ENCODE data around the gene CYS1.
"Not testable (repeated sequence)": the region's sequence is repeated elsewhere in the genome, so short reads cannot be mapped to it uniquely, and the experiment has no call there.

Gene CYS1

DNA sequence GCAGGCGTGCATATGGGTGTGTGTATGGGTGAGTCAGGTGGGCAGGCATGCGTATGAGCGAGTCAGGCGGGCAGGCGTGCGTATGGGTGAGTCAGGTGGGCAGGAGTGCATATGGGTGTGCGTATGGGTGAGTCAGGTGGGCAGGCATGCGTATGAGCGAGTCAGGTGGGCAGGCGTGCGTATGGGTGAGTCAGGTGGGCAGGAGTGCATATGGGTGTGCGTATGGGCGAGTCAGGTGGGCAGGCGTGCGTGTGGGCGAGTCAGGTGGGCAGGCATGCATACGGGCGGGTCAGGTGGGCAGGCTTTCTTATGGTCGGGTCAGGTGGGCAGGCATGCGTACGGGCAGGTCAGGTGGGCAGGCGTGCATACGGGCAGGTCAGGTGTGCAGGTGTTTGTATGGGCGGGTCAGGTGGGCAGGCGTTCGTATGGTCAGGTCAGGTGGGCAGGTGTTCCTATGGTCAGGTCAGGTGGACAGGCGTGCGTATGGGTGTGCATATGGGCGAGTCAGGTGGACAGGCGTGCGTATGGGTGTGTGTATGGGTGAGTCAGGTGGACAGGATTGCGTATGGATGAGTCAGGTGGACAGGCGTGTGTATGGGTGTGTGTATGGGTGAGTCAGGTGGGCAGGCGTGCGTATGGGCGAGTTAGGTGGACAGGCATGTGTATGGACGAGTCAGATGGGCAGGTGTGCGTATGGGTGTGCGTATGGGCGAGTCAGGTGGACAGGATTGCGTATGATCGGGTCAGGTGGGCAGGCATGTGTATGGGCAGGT, 65.6 kb downstream of the CYS1 start:
- no peak for DNase-seq (ENCODE audit: low spot score)

GRCh38 chr2:10013651-10014417, 66.4 kb downstream of the CYS1 start:
- DNase-seq (ENCODE audit: low spot score): not testable (repeated sequence)

GRCh38 chr2:10012963-10013461, 67.2 kb downstream of the CYS1 start:
- DNase-seq (ENCODE audit: low spot score): no peak

DNA sequence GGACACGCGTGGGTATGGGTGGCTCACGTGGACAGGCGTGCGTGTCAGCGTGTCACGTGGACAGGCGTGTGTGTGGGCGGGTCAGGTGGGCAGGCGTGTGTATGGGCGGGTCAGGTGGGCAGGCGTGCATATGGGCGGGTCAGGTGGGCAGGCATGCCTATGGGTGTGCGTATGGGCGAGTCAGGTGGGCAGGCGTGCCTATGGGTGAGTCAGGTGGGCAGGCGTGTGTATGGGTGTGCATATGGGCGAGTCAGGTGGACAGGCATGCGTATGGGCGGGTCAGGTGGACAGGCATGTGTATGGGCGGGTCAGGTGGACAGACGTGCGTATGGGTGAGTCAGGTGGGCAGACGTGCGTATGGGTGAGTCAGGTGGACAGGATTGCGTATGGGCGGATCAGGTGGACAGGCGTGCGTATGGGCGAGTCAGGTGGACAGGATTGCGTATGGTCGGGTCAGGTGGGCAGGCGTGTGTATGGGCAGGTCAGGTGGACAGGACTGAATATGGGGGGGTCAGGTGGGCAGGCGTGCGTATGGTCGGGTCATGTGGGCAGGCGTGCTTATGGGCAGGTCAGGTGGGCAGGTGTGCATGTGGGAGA, 67.7 kb downstream of the CYS1 start:
- not testable (repeated sequence) for DNase-seq (ENCODE audit: low spot score)

DNA sequence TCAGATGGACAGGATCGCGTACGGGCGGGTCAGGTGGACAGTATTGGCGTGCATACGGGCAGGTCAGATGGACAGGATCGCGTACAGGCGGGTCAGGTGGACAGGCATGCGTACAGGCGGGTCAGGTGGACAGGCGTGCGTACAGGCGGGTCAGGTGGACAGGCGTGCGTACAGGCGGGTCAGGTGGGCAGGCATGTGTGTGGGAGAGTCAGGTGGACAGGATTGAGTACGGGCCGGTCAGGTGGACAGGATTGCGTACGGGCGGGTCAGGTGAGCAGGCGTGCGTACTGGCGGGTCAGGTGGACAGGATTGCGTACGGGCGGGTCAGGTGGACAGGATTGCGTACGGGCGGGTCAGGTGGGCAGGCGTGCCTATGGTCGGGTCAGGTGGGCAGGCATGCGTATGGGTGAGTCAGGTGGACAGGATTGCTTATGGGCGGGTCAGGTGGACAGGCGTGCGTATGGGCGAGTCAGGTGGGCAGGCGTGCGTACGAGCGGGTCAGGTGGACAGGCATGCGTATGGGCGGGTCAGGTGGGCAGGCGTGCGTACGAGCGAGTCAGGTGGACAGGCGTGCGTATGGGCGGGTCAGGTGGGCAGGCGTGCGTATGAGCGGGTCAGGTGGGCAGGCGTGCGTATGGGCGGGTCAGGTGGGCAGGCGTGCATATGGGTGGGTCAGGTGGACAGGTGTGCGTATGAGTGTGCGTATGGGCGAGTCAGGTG, 68.4 kb downstream of the CYS1 start:
- not testable (repeated sequence) for DNase-seq (ENCODE audit: low spot score)

- DNase-seq (ENCODE audit: low spot score): not testable (repeated sequence)
Observed at GRCh38 chr2:10010861-10011605, 69.2 kb downstream of the CYS1 start.

- DNase-seq (ENCODE audit: low spot score): peak; percentile 44
Observed at GRCh38 chr2:10009811-10010781, 70.1 kb downstream of the CYS1 start.

DNA sequence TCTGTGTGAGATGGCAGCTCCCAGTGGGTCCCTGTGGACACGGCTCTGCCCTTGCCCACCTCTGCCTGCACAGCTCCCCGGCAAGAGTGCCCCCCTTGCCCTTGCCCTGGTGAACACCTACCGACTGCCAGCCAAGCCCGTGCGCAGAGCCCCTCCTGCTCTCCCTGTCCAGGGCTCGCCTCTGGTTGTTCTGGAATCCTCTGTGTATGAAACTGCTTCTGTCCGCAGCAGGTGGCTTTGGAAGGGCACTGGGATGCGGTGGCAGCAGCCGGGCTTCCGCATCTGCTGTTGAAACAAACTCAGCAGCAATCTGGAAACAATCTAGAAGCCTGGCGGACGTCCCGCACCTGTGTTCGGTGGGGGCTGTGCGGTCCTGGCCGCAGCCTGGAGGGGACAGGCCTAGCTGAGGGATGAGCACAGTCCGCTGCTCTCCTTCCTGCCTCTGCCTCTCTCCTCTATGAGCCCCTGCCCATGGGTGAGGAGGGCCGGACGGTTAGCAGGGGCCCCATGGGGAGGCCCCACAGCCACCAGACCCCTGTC, 70.9 kb downstream of the CYS1 start:
- no peak for DNase-seq (ENCODE audit: low spot score)

- DNase-seq (ENCODE audit: low spot score): no peak
Observed at GRCh38 chr2:10008809-10009176, 71.4 kb downstream of the CYS1 start.

GRCh38 chr2:10007921-10008808, 72.0 kb downstream of the CYS1 start:
- DNase-seq (ENCODE audit: low spot score): no peak

DNA sequence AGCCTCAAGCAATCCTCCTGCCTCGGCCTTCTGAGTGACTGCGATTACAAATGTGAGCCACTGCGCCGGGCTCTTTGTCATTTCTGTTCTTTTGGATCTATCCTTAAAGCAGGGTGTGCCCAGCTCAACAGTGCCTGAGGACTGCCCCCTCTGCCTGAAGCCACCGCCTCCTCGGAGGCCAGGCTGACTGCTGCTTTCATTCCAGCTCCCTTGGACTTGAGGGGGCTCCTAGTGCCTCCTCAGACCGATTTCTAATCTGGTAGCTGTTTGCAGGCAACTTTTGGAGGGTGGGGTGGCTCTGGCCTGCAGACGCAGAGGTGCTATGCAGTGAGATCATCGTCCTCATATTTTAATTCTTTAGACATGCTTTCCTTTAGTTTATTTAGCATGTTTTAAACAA, 72.8 kb downstream of the CYS1 start:
- no peak for DNase-seq (ENCODE audit: low spot score)

Small RNA genes within 50 kb of the gene (small RNA-seq; reads per million reads assigned to genes)
- 0 reads per million in 2 experiments for gene RF00568
